SU-DHL-6 (cell line): ENCODE results near the gene UBE2E2.
A peak's percentile ranks its signal among the peaks of the same experiment; 100 is the strongest.

Experiments
- H2AFZ ChIP-seq: fragments of 200-600 bp; sonication (generic); 2 replicates; pipeline ENCODE4 v1.6.1; 2014; ENCODE audit warnings: low read depth, mild to moderate bottlenecking, moderate library complexity, mixed read lengths, antibody characterized with exemption, low read length; ENCODE audit not compliant: severe bottlenecking
- H3F3A ChIP-seq: fragments of 200-600 bp; shearing (Covaris generic); 2 replicates; pipeline ENCODE4 v1.6.0; 2016; ENCODE audit warnings: antibody characterized with exemption, mild to moderate bottlenecking; ENCODE audit not compliant: insufficient read depth
- H3K27ac ChIP-seq: fragments of 200-600 bp; sonication (generic); 2 replicates; pipeline ENCODE4 v1.5.1; 2016; ENCODE audit warnings: low read depth, mild to moderate bottlenecking, low read length, moderate library complexity, mixed read lengths
- H3K27me3 ChIP-seq: fragments of 200-600 bp; sonication (generic), shearing (Covaris generic); 2 replicates; pipeline ENCODE4 v1.6.0; 2014; ENCODE audit warnings: mild to moderate bottlenecking, low read length
- H3K36me3 ChIP-seq: fragments of 200-600 bp; sonication (generic); 2 replicates; pipeline ENCODE4 v1.6.1; 2014; ENCODE audit warnings: mild to moderate bottlenecking, low read length, mixed read lengths
- H3K4me2 ChIP-seq: fragments of 300-600, 200-600 bp; shearing (Covaris generic), sonication (generic); 2 replicates; pipeline ENCODE4 v1.6.0; 2014; ENCODE audit warnings: low read length, low read depth, mild to moderate bottlenecking; ENCODE audit not compliant: poor library complexity, severe bottlenecking
- H3K4me3 ChIP-seq: fragments of 200-600 bp; sonication (generic); 2 replicates; pipeline ENCODE4 v1.5.1; 2014; ENCODE audit warnings: antibody characterized with exemption, low read length, mild to moderate bottlenecking, mixed read lengths; ENCODE audit not compliant: insufficient read depth, poor library complexity, severe bottlenecking
- H3K79me2 ChIP-seq: fragments of 200-600 bp; sonication (generic); 2 replicates; pipeline ENCODE4 v1.6.1; 2014; ENCODE audit warnings: mild to moderate bottlenecking, low read length, moderate library complexity; ENCODE audit not compliant: insufficient read depth
- H3K9ac ChIP-seq: fragments of 200-600 bp; sonication (generic); 2 replicates; pipeline ENCODE4 v1.7.0; 2014; ENCODE audit warnings: mild to moderate bottlenecking, low read length
- H3K9me2 ChIP-seq: fragments of 200-600 bp; sonication (generic); replicated peaks from 2 replicates; pipeline ENCODE4 v1.6.1; 2014; ENCODE audit warnings: low read length; ENCODE audit not compliant: insufficient read depth
- H3K9me3 ChIP-seq: fragments of 200-600 bp; sonication (generic); 2 replicates; pipeline ENCODE4 v1.6.1; 2014; ENCODE audit warnings: low read length, mixed read lengths; ENCODE audit not compliant: insufficient read depth
- H4K20me1 ChIP-seq: fragments of 200-600 bp; sonication (generic); 2 replicates; pipeline ENCODE4 v1.6.1; 2014; ENCODE audit warnings: low read depth, mild to moderate bottlenecking, antibody characterized with exemption, low read length, moderate library complexity, mixed read lengths
- CTCF ChIP-seq: fragments of 200-600 bp; sonication (generic); IDR thresholded peaks from one replicate; pipeline ENCODE4 v1.5.1; 2017; ENCODE audit warnings: antibody characterized with exemption, mild to moderate bottlenecking, low read length, moderate library complexity; ENCODE audit not compliant: insufficient read depth, poor library complexity, severe bottlenecking
- EZH2phosphoT487 ChIP-seq: fragments of 200-600 bp; sonication (generic), shearing (Covaris generic); conservative IDR thresholded peaks from 2 replicates; pipeline ENCODE4 v1.6.1; 2018; ENCODE audit warnings: mild to moderate bottlenecking, antibody characterized with exemption, low read length, moderate library complexity, mixed read lengths

Gene UBE2E2

DNA sequence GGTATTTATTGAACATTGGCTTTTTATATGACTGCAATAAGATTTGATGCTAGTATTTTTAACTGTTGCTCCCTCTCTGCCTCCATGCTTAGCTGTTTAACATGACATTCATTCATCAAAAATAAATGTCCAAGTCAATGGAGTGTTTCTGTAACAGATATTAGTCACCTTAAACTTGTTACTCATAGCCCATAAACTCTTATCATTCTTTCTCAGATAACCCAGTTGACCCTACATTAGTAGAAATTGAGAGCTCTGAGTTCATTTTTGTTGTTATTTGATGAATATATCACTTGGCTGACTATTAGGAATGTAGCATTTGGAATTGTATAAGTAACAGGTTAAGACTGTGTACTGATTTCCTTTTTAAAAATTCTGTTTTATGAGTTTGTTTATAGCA is 201.1 kb downstream of the UBE2E2 start:
- no peaks in the 10 kb centered on the region for H3K36me3 ChIP-seq
- no peaks in the 10 kb centered on the region for H3K9me2 ChIP-seq
- H3F3A ChIP-seq = peaks cover 18% of the 10 kb centered on the region
- no peak overlapping the region for H3K4me3 ChIP-seq
- H3K4me2 ChIP-seq = peak overlapping the region; percentile 65
- H3K27me3 ChIP-seq = no peaks in the 10 kb centered on the region
- no peak overlapping the region for H3K9ac ChIP-seq
- H3K27ac ChIP-seq = no peak overlapping the region
- H2AFZ ChIP-seq = no peak overlapping the region
- no peaks in the 10 kb centered on the region for H3K9me3 ChIP-seq
- peaks cover 4% of the 10 kb centered on the region; the same call in 1 of the 2 replicates for H4K20me1 ChIP-seq
- no peak for TF ChIP-seq CTCF
- no peak for TF ChIP-seq EZH2phosphoT487
- no peaks in the 10 kb centered on the region for H3K79me2 ChIP-seq

- peak overlapping the region; percentile 54 for H3K27ac ChIP-seq
- peak overlapping the region; percentile 65 for H3K4me2 ChIP-seq
- TF ChIP-seq CTCF (no peak), EZH2phosphoT487 (no peak)
- peaks cover 18% of the 10 kb centered on the region for H3F3A ChIP-seq
- no peaks in the 10 kb centered on the region for H3K9me2 ChIP-seq
- no peaks in the 10 kb centered on the region for H3K36me3 ChIP-seq
- H3K27me3 ChIP-seq = no peaks in the 10 kb centered on the region
- H3K9ac ChIP-seq = no peak overlapping the region
- H4K20me1 ChIP-seq = 0 out of 2 replicates have a peak, but pooled peaks cover 4% of the 10 kb centered on the region
- peak overlapping the region; percentile 31 for H3K4me3 ChIP-seq
- no peaks in the 10 kb centered on the region for H3K9me3 ChIP-seq
- H3K79me2 ChIP-seq = no peaks in the 10 kb centered on the region
- H2AFZ ChIP-seq = no peak overlapping the region
These were observed 202.0 kb downstream of the UBE2E2 start for GRCh38 chr3:23405081-23405480.

- Histone ChIP-seq H3K4me2 (no peak overlapping the region), H4K20me1 (0 out of 2 replicates have a peak, but pooled peaks cover 4% of the 10 kb centered on the region), H3K27ac (no peak overlapping the region), H3K4me3 (no peak overlapping the region), H3K9me2 (no peaks in the 10 kb centered on the region), H3F3A (peaks cover 18% of the 10 kb centered on the region), H3K27me3 (no peaks in the 10 kb centered on the region), H3K9me3 (no peaks in the 10 kb centered on the region), H3K9ac (no peak overlapping the region), H2AFZ (no peak overlapping the region), H3K79me2 (no peaks in the 10 kb centered on the region), H3K36me3 (no peaks in the 10 kb centered on the region)
- no peak for TF ChIP-seq CTCF
- no peak for TF ChIP-seq EZH2phosphoT487
These were observed 203.5 kb downstream of the UBE2E2 start for GRCh38 chr3:23406601-23407000.

DNA sequence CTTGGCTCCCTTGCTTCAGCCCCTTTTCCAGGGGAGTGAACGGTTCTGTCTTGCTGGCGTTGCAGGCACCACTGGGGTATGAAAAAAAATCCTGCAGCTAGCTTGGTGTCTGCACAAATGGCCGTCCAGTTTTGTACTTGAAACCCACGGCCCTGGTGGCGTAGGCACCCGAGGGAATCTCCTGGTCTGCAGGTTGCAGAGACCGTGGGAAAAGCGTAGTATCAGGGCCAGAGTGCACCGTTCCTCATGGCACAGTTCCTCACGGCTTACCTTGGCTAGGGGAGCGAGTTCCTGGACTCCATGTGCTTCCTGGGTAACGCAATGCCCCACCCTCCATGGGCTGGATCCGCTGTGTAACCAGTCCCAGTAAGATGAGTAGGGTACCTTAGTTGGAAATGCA is 214.9 kb downstream of the UBE2E2 start:
- no peaks in the 10 kb centered on the region for H3F3A ChIP-seq
- H3K27ac ChIP-seq = no peak overlapping the region
- no peaks in the 10 kb centered on the region for H3K36me3 ChIP-seq
- H2AFZ ChIP-seq = no peak overlapping the region
- no peaks in the 10 kb centered on the region for H4K20me1 ChIP-seq
- H3K27me3 ChIP-seq = no peaks in the 10 kb centered on the region
- H3K4me2 ChIP-seq = no peak overlapping the region
- H3K9me2 ChIP-seq = no peaks in the 10 kb centered on the region
- no peak overlapping the region for H3K4me3 ChIP-seq
- H3K9ac ChIP-seq = no peak overlapping the region
- no peaks in the 10 kb centered on the region for H3K9me3 ChIP-seq
- TF ChIP-seq CTCF (no peak), EZH2phosphoT487 (no peak)
- H3K79me2 ChIP-seq = no peaks in the 10 kb centered on the region
